HG02973 (cell line): ENCODE data around the gene COPG2.
A peak's percentile ranks its signal among the peaks of the same experiment; 100 is the strongest.
"Not testable (repeated sequence)": the region's sequence is repeated elsewhere in the genome, so short reads cannot be mapped to it uniquely, and the experiment has no call there.

Experiments
- ATAC-seq: cut with Tn5 transposase; IDR thresholded peaks from one replicate; pipeline ENCODE4 v1.9.1; 2021; ENCODE audit warnings: moderate library complexity; ENCODE audit not compliant: unreplicated experiment

COPG2 gene

GRCh38 chr7:130668258-130669084, at the start of gene COPG2:
COPG2 (minus strand) TSS chr7:130668748; CDS start chr7:130668668, 80 bp downstream.
- peak; percentile 95 for ATAC-seq

- ATAC-seq: no peak
These were observed 43.9 kb upstream of the COPG2 start for GRCh38 chr7:130712416-130712815.

GRCh38 chr7:130708766-130709165, 40.2 kb upstream of the COPG2 start:
- ATAC-seq: no peak

- ATAC-seq: no peak
These were observed 39.5 kb upstream of the COPG2 start for GRCh38 chr7:130708001-130708400.

- ATAC-seq: no peak
These were observed 35.3 kb upstream of the COPG2 start for GRCh38 chr7:130703851-130704250.

- no peak for ATAC-seq
These were observed 33.1 kb upstream of the COPG2 start for GRCh38 chr7:130701650-130702049.

- ATAC-seq: no peak
These were observed 32.2 kb upstream of the COPG2 start for GRCh38 chr7:130700760-130701159.

GRCh38 chr7:130699686-130700085, 31.1 kb upstream of the COPG2 start:
- ATAC-seq: no peak

GRCh38 chr7:130697820-130698219, 29.3 kb upstream of the COPG2 start:
- ATAC-seq: no peak

GRCh38 chr7:130695840-130696239, 27.3 kb upstream of the COPG2 start:
- ATAC-seq: no peak

- not testable (repeated sequence) for ATAC-seq
These were observed 23.8 kb upstream of the COPG2 start for GRCh38 chr7:130692396-130692795.

GRCh38 chr7:130689683-130690082, 21.1 kb upstream of the COPG2 start:
- ATAC-seq: no peak

GRCh38 chr7:130683026-130683425, 14.5 kb upstream of the COPG2 start:
- no peak for ATAC-seq

GRCh38 chr7:130674456-130674855, 5.9 kb upstream of the COPG2 start:
- no peak for ATAC-seq

GRCh38 chr7:130673066-130673465, 4.5 kb upstream of the COPG2 start:
- no peak for ATAC-seq

- ATAC-seq: no peak
These were observed 3.6 kb upstream of the COPG2 start for GRCh38 chr7:130672146-130672545.

- ATAC-seq: no peak
These were observed 645 bp upstream of the COPG2 start for GRCh38 chr7:130669085-130669700.

- ATAC-seq: no peak
These were observed 823 bp downstream of the COPG2 start for GRCh38 chr7:130667593-130668257.

- no peak for ATAC-seq
These were observed 6.1 kb downstream of the COPG2 start for GRCh38 chr7:130662426-130662825.

GRCh38 chr7:130655286-130655685, 13.3 kb downstream of the COPG2 start:
- ATAC-seq: no peak

GRCh38 chr7:130654850-130655249, 13.7 kb downstream of the COPG2 start:
- no peak for ATAC-seq

GRCh38 chr7:130650611-130651120, 17.9 kb downstream of the COPG2 start:
- no peak for ATAC-seq
